Heart left ventricle (tissue), 13 donors: ENCODE data around the gene USP35.

Source experiments
- POLR2A ChIP-seq, 2 donors: fragments of 450-650 bp; IDR thresholded peaks; one replicate each; pipeline ENCODE4 v1.6.1; 2017; ENCODE audit warnings: antibody characterized with exemption in 2 of 2, mild to moderate bottlenecking in 2 of 2, moderate library complexity in 2 of 2
- TF ChIP-seq, protein P1 (sequence below), 12 donors: fragments of 200-600 bp; sonication (generic) in 4 of 12; IDR thresholded peaks; one replicate each; pipeline versions ENCODE4 v1.5.0 to v1.8.0; 2018 to 2022; ENCODE audit warnings: antibody characterized with exemption in 12 of 12, mild to moderate bottlenecking in 5 of 12
- donor health status: ischemic (EF 13 %, LVEDD 7.1; RV severe dilation, severe dysfunction).
- donor health status: DM: no; HTN: yes; CAD: no.
- donor health status: DM: no; HTN: no; CAD: no.
- donor health status: ischemic (EF 25% LVEDD 6.9; RV normal size, moderate dysfunction).
- donor health status: ischemic (EF 25% LVEDD 5.7; RV mildly dilated, moderate dysfunction).
- donor health status: ischemic (EF 35%, LVEDD 5.7; RV mildly dilated, moderate dysfunction).
- donor health status: nonischemic (EF 11% LVEDD 7.7; RV severe dilation, severe dysfunction).
- donor health status: DM: yes; HTN: yes; CAD: no.
- donor health status: PGD.
- donor health status: ischemic (EF 29% LVEDD 5.4; RV normal size, mild dysfunction).
- donor health status: nonischemic (EF 23%, LVEDD 6.1; RV moderate dilation, normal function).

DNA sequence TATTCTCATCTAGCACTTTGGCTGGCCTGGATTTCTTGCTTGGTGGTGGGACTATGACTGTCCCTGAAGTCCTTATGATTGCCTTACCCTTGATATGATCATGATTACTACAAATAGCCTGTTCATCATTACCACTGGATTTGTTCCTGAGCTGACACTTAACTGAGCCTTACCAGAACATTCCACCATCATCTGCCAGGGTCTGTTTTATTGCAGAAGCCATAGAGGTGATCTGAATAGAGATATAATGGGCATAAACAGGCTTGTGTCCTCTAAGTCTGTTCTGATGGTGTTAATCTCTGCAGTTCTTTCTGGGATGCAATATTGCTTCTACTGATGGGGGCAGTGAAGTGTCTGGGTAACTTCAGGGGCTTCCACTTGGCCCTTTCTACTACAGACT is 36.9 kb upstream of the USP35 start:
- TF ChIP-seq, protein P1, sequence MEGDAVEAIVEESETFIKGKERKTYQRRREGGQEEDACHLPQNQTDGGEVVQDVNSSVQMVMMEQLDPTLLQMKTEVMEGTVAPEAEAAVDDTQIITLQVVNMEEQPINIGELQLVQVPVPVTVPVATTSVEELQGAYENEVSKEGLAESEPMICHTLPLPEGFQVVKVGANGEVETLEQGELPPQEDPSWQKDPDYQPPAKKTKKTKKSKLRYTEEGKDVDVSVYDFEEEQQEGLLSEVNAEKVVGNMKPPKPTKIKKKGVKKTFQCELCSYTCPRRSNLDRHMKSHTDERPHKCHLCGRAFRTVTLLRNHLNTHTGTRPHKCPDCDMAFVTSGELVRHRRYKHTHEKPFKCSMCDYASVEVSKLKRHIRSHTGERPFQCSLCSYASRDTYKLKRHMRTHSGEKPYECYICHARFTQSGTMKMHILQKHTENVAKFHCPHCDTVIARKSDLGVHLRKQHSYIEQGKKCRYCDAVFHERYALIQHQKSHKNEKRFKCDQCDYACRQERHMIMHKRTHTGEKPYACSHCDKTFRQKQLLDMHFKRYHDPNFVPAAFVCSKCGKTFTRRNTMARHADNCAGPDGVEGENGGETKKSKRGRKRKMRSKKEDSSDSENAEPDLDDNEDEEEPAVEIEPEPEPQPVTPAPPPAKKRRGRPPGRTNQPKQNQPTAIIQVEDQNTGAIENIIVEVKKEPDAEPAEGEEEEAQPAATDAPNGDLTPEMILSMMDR (IDR thresholded peaks at IDR 0.05) = no peak
- TF ChIP-seq POLR2A (IDR thresholded peaks at IDR 0.05) = no peak
